HUES48 (cell line): ENCODE measurements around the gene NDUFV1.
"Not testable (repeated sequence)": the region's sequence is repeated elsewhere in the genome, so short reads cannot be mapped to it uniquely, and the experiment has no call there.

Experiments
- H3K27ac ChIP-seq: one replicate; pipeline ENCODE4 v1.7.0; 2013; ENCODE audit warnings: low read depth, low read length, inconsistent platforms
- H3K27me3 ChIP-seq: 2 replicates; pipeline ENCODE4 v1.6.1; 2013; ENCODE audit warnings: mild to moderate bottlenecking, low read length; ENCODE audit not compliant: control insufficient read depth, insufficient read depth
- H3K36me3 ChIP-seq: 2 replicates; pipeline ENCODE4 v1.6.1; 2013; ENCODE audit warnings: low read length; ENCODE audit not compliant: control insufficient read depth, insufficient read depth
- H3K4me1 ChIP-seq: 2 replicates; pipeline ENCODE4 v1.6.1; 2013; ENCODE audit warnings: mild to moderate bottlenecking, low read length; ENCODE audit not compliant: control insufficient read depth, insufficient read depth
- H3K4me3 ChIP-seq: 2 replicates; pipeline ENCODE4 v1.5.1; 2013; ENCODE audit warnings: mild to moderate bottlenecking, low read depth, low read length
- H3K9ac ChIP-seq: 2 replicates; pipeline ENCODE4 v1.6.1; 2013; ENCODE audit warnings: mild to moderate bottlenecking, low read depth, low read length, moderate library complexity
- H3K9me3 ChIP-seq: 2 replicates; pipeline ENCODE4 v1.6.1; 2013; ENCODE audit warnings: low read length; ENCODE audit not compliant: control insufficient read depth, insufficient read depth

Gene NDUFV1

DNA sequence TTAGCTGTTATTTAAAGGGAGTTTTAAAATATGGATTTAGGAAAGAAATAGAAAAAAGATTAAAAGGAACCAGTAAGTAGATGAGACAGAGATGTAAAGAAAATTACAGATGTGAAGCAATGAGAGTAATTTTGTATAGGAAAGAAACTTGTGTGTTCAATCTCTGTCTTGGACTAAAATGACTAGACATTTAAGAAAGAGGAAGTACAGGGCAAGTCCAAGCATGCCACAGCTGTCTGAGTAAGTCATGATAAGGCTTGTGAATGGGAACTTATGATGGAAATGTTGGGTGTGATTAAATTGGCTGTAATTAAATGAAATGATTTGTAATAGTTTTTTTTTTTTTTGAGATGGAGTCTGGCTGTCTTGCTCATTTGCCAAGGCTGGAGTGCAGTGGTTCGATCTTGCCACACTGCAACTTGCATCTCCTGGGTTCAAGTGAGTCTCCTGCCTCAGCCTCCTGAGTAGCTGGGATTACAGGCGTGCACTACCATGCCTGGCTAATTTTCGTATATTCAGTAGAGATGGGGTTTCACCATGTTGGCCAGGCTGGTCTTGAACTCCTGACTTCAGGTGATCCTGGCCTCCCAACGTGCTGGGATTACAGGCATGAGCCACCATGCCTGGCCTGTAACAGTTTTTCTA is 49.7 kb downstream of the NDUFV1 start:
- Histone ChIP-seq H3K27ac (no peak overlapping the region), H3K4me3 (no peak overlapping the region), H3K4me1 (no peaks in the 10 kb centered on the region)

DNA sequence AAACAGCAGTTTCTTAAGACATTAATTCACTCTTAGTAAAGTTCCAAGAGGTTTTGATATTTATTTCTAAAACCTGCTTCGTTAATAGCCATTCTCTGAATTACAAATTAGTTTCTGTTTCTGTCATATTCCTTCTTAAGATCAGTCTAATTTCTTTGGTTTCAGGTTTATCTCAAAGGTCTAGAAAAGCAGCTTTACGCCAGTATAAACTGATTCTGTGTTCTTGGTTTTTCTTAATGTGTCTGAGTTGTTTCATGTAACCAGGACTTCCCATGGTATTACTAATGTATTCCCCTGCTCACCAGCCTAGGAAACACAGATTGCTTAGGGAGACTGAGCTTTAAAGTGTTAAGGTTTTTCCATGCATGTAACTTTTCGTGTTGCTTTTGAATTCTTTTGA is 50.6 kb downstream of the NDUFV1 start:
- H3K27ac ChIP-seq = no peak overlapping the region
- no peak overlapping the region for H3K4me3 ChIP-seq
- no peak overlapping the region for H3K9ac ChIP-seq
- no peaks in the 10 kb centered on the region for H3K4me1 ChIP-seq
- H3K9me3 ChIP-seq = peaks cover 17% of the 10 kb centered on the region
- no peaks in the 10 kb centered on the region for H3K36me3 ChIP-seq
- no peaks in the 10 kb centered on the region for H3K27me3 ChIP-seq

More for the DNA sequence above, 49.7 kb downstream of the NDUFV1 start:
- H3K9ac ChIP-seq = no peak overlapping the region
- H3K36me3 ChIP-seq = no peaks in the 10 kb centered on the region
- no peaks in the 10 kb centered on the region for H3K27me3 ChIP-seq
- peaks cover 17% of the 10 kb centered on the region for H3K9me3 ChIP-seq

- H3K4me1 ChIP-seq, H3K9ac ChIP-seq, H3K27ac ChIP-seq, H3K4me3 ChIP-seq, H3K36me3 ChIP-seq, H3K27me3 ChIP-seq: not testable (repeated sequence)
- H3K9me3 ChIP-seq = peaks cover 17% of the 10 kb centered on the region
Measured at GRCh38 chr11:67659651-67660165, 53.0 kb downstream of the NDUFV1 start.

DNA sequence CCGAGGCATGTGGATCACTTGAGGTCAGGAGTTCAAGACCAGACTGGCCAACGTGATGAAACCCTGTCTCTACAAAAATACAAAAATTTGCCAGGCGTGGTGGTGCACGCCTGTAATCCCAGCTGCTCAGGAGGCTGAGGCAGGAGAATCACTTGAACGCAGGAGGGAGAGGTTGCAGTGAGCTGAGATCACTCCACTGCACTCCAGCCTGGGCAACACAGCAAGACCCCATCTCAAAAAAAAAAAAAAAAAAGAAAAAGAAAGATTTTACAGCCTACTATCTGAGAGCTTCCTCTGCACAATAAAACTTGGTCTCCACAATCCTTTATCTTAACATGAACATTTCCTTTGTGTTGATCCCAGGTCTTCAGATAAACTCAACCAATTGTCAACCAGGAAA is 54.0 kb downstream of the NDUFV1 start:
- H3K27ac ChIP-seq, H3K4me1 ChIP-seq, H3K36me3 ChIP-seq, H3K9ac ChIP-seq, H3K27me3 ChIP-seq, H3K4me3 ChIP-seq: not testable (repeated sequence)
- H3K9me3 ChIP-seq = peaks cover 14% of the 10 kb centered on the region
